COLO668 (cell line): ENCODE measurements around the gene WNT7B.

ENCODE experiments used
- DNase-seq: peaks from one replicate; lab custom pipeline; 2025; ENCODE audit not compliant: unreplicated experiment; lab: John Stamatoyannopoulos, UW

Gene WNT7B

DNA sequence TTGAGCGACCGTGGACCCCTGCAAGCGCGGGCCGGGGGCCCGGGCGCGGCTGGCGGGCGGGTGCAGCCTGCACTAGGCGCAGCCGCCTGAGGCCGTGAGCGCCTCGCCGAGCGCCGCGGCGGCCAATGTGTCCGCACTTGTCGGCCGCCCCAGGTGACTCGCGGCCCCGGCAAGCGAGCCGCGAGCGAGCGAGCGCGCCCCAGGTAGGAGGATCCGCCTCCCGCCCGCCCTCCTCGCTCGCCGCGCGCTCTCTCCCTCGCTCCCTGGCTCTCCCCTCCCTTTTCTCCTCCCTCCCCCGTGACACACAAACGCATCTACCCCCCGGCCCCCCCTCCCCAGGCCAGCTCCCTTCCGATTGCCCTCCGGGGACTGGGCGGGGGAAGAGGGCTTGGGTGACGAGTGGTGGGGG lies at the start of gene WNT7B:
Gene WNT7B (minus strand): TSS at position 160 of the 409 bp plus-strand sequence. CDS start 408 bp downstream, outside the sequence.
- peak; percentile 86 for DNase-seq

DNA sequence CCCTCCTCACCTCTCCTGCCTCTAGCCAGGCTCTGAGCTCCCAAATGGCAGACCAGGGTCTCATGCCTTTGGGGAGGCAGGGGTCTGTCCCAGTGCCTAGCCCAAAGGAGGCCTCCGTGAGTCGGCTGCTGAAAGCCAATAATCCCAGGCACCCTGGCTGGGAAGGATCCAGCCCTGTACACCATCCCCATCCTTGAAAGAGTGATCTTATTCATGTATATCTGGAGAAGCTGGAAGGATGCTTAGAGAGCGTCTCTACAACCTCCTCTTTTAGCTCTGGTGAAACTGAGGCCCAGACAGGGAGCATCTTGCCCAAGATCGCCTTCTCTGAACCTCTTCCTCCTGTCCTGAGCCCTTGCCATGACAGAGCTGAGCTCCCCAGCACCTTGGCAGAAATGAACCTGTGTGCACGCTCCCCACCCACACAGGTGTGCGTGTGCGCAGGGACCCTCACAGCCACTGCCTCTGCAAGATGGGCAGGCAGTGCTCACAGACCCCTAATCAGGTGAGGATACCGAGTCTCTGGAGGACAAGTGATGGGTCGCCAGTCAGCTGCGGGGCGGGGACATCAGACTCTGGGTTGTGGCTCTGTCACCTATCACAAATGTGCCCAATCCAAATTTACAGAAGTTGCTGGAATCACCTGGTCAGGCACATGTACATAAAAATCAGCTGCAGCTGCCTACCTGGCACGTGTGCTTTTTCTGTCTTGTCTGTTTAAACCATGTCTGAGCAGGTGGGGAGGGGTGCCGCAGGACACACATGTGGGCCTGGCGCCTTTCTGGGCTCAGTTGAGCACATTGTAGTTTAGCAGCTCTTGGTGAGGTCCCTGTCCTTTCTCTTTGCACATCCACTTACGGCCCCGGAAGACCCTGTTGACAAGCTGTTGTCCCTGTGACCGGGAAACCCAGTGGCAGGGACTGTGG lies 49.3 kb upstream of the WNT7B start:
- peak; percentile 23 for DNase-seq

DNA sequence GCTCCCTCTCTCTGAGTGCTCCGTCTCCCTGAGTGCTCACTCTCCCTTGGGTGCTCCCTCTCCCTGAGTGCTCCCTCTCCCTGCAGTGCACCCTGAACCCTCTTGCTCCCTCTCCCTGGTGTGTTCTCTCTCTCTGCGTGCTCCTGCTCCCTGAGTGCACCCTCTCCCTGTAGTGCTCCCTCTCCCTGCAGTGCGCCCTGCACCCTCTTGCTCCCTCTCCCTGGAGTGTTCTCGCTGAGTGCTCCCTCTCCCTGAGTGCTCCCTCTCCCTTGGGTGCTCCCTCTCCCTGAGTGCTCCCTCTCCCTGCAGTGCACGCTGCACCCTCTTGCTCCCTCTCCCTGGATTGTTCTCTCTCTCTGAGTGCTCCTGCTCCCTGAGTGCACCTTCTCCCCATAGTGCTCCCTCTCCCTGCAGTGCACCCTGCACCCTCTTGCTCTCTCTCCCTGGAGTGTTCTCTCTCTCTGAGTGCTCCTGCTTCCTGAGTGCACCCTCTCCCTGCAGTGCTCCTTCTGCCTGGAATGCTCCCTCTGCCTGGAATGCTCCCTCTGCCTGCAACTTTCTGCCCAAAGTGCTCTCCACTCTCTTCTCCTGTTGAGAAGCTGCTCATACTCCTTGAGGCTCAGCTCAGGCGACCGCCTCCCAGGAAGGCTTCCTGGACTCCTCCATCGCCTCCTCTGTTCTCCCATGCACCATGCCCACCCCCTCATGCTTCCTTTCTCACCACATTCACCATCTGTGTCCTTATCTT lies 48.4 kb upstream of the WNT7B start:
- DNase-seq, result no peak

DNA sequence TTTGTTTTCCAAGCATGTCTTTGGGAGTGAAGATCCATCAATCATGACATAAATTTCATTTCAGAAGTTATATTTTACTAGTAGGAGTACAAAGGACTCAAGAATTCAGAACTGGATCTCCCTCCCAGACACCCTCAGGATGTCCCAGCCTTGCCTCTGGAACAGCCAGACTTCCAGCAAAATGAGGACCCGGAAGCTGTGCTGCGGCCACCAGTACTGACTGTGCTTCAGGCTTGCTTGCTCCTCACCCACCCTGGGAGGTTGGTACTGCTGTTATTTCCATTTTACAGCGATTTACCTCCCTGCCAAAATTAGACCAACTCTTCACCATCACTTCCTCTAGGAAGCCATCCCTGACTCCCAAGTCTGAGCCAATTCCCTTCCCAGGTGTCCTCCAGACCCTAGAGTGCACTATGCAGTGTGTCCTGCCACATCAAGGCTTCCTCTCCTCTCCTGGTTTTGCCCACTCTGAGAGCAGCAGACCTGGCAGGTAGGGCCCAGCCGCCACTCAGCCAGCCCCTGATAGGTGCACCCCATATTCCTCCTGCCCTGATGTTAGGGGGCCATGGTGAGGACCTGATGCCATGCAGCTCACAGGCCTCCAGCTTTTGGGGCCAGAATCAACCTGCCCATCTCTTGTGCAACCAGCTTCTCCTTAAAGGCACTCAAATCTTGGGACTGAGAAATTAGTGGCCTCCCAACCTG lies 47.3 kb upstream of the WNT7B start:
- no peak for DNase-seq

GRCh38 chr22:46023558-46023981 lies 46.6 kb upstream of the WNT7B start:
- no peak for DNase-seq

GRCh38 chr22:46022881-46023512 lies 46.0 kb upstream of the WNT7B start:
- DNase-seq, result no peak

- DNase-seq, result no peak
Measured at GRCh38 chr22:46021577-46021976, 44.6 kb upstream of the WNT7B start.

GRCh38 chr22:46019351-46019750 lies 42.4 kb upstream of the WNT7B start:
- no peak for DNase-seq

- DNase-seq, result no peak
Measured at GRCh38 chr22:46018859-46019258, 41.9 kb upstream of the WNT7B start.

DNA sequence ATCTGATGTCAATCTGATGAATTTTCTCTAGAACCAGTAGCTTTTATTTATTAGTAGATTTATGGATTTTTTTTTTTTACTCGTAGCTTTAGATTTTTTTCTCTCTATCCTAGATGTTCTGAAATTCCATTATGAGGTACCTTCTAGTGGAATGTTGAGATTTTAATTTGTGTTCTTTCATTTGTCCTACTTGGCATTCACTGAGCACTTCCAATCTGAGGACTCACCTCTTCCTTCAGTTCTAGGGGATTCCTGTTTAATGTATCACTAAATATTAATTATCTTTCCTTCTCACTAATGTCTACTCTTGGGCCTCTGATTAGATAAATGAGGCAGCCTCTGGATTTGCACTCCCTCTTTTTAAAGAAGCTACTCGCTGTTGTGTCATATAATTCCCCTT lies 40.2 kb upstream of the WNT7B start:
- no peak for DNase-seq

- DNase-seq, result peak; percentile 95
Measured at GRCh38 chr22:46013460-46014416, 36.8 kb upstream of the WNT7B start.

DNA sequence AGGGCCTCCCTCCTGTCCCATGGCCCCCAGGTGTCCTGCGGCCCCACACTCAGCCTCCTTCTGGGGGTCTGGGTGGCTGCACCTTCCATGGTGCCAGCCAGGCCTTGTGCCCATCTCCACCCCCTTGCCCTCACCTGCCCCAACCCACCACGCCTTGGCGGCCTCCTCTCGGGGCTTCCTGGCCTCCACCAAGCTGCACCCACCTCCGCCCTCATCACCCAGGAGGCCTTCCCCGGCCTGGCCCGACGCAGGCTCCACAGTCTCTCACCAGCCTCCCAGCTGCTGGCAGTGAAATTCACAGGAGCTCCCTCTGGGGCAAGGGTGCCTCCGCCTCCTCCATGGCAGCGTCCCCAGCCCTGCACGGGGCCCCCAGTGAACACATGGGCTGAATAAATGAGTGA lies 35.9 kb upstream of the WNT7B start:
- no peak for DNase-seq

DNA sequence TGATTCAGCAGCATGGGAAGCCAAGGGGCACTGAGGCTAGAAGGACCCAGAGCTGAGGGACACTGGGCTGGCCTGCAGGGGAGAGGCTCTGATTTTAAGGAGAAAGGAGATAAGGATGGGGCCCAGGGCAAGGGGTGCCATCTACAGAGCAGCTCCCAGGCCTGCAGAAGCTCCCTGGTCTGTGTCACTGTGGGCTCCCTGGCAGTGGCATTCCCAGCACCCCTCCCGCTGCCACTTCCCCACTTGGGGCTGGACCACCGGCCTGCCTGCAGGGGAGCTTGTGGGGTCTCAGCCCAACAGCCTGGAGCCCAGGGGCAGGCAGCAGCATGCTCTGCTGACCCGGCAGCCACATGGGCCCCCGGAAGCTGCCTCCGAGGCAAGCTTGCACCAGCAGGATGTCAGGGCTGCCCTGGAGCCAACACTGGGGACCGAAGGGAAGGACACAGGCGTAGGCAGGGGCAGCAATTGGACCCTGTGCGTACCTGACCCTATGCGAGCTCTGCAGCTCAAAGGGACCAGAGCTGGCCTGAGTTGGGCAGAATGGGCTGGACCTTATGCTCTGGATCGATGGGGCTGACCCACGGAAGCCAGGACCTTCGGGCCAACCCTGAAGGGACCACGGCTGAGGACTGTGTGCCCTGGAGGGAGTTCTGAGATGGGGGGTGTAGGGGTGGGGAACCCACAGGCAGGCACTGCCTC lies 35.4 kb upstream of the WNT7B start:
- no peak for DNase-seq

DNA sequence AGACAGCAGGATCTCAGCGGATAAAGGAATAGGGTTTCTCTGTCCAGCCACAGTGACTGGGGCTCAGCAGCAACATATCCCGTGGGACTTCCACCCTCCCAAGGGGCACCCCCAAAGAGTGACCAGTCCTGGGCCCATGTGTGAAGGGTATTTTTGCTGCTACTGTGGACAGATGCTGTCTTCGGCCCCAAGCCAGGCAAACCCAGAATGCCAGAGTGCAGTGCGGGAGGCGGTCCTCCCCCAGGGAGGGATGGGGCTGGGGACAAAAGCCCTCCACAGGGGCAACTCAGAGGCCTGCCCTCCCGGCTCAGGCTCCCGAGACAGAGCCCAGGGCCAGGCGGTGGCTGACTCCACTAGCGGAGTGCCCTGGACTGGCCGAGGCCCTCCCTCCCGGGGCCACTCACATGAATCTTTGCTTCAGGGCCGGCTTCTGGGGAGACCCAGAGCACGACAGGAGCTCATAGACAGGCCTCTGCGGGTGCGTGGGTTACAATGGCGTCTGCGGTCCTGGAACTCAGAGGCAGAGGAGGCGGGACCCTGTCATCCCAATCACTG lies 34.7 kb upstream of the WNT7B start:
- no peak for DNase-seq

GRCh38 chr22:46010951-46011626 lies 34.1 kb upstream of the WNT7B start:
- peak; percentile 94 for DNase-seq

- peak; percentile 39 for DNase-seq
Measured at GRCh38 chr22:46010207-46010867, 33.4 kb upstream of the WNT7B start.

DNA sequence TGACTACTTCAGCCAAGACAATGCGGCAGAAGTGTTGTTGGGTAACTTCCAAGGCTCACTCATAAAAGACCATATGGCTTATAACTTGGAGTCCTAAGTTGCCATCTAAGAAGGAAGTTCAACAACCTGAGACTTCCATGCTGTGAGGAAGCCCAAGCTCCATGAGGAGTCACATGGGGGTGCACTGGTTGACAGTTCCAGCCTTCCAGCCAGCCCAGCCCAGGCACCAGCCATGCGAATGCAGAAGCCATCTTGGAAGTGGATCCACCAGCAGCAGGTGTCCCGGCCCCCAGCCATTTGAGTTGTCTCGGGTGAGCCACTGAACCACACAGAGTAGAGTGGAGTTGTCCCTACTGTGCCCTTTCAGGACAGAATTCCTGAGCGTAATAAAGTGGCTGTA lies 32.8 kb upstream of the WNT7B start:
- no peak for DNase-seq
